Prostate gland (tissue), 2 donors: ENCODE results near the gene TEN1. TPM values are rescaled to one million over a fixed set of nuclear protein-coding genes. Genes with fewer than 3 reads are reported as not detected.
"Not testable (repeated sequence)": the region's sequence is repeated elsewhere in the genome, so short reads cannot be mapped to it uniquely, and the experiment has no call there.

Experiments used
- DNase-seq: peaks from one replicate; pipeline ENCODE4 v3.0.0-alpha.2; 2019; ENCODE audit warnings: low spot score
- H3K27ac ChIP-seq, 2 donors: fragments of 200-600 bp; sonication (generic); 2 replicates each; pipeline ENCODE4 v1.5.1; 2017 to 2019
- H3K27me3 ChIP-seq: fragments of 200-600 bp; sonication (generic); replicated peaks from 2 replicates; pipeline ENCODE4 v1.5.1; 2019; ENCODE audit not compliant: insufficient read depth
- H3K36me3 ChIP-seq, 2 donors: fragments of 200-600 bp; sonication (generic); 1 replicate in 1 of 2; 2 replicates in 1 of 2; pipeline versions ENCODE4 v1.5.1 to v1.8.1; 2017 to 2019
- H3K4me1 ChIP-seq: fragments of 200-600 bp; sonication (generic); replicated peaks from 2 replicates; pipeline ENCODE4 v1.5.1; 2019
- H3K4me3 ChIP-seq, 2 donors: fragments of 200-600 bp; sonication (generic); 2 replicates each; pipeline ENCODE4 v1.5.1; 2017 to 2019
- H3K9me3 ChIP-seq: fragments of 200-600 bp; sonication (generic); 2 replicates; pipeline ENCODE4 v1.5.1; 2017
- POLR2A ChIP-seq: fragments of 450-650 bp; IDR thresholded peaks from one replicate; pipeline ENCODE4 v1.6.1; 2016; ENCODE audit warnings: antibody characterized with exemption, mild to moderate bottlenecking
- POLR2AphosphoS5 ChIP-seq: sonication (generic); formaldehyde crosslinking; IDR thresholded peaks from one replicate; pipeline ENCODE4 v1.6.1; 2017; ENCODE audit warnings: antibody characterized with exemption
- WGBS: methylation state at CpG from one replicate; pipeline ENCODE4 v1.1.5; 2018; 5-methylcytosine and 5-hydroxymethylcytosine counted together
- intact Hi-C: fragments of 100-400 bp; cut with DNase I; formaldehyde crosslinking; loops from one replicate; pipeline ENCODE4 v1.14.2; 2022
- total RNA-seq, 2 donors: library from RNA; depleted of rRNA; stranded (reverse); fragments of >200 nt; gene quantifications; one replicate each; pipeline ENCODE4 v1.1.0, GENCODE V29; 2016
- TF ChIP-seq, protein P1 (sequence below), 4 experiments: fragments of 200-600 bp in 2 of 4; fragments of 450-650 bp in 2 of 4; sonication (generic) in 2 of 4; IDR thresholded peaks; 1 replicate in 3 of 4; 2 replicates in 1 of 4; pipeline ENCODE4 v1.5.1; 2016 to 2019; ENCODE audit warnings: antibody characterized with exemption in 4 of 4, mild to moderate bottlenecking in 2 of 4, moderate library complexity in 2 of 4

Gene TEN1
- total RNA-seq, 2 donors from 2014 or later: 20.9 to 25.1 TPM

DNA sequence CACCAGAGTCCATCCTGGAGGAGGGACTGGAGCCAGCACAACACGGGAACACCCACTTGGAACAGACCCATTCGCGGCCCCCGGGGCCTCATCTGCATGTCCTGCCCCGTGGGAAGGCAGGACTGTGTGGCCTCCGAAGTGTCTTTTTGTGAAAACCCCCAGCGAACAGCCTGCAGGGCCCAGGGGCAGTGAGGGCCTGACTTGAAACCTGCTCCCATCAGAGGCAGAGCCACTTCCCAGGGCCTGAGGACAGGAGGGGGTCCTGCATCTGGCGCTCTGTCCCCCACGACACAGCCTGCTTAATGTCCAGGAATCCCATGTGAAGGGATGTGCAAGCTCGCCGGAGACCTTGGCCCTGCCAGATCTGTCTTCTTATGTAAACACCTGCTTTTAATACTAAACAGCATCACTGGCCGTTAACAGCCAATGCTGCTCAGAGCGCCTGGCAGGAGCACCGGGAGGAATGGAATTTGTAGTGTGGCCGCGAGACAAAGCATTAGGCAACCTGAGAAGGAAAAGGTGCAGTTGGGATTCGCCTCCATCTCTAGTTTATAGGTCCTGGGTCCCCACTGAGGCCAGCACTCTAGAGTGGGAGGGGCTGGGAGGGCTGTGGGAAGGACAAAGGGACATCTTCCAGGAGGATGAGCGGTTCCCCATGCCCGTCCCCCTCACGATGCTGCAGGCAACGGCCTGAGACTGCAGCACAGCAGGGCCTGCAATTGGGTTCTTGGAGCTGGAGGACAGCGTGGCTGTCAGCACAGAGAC lies 57.6 kb downstream of the TEN1 start:
- Histone ChIP-seq H3K9me3 (no peaks in the 10 kb centered on the region), H3K4me3 (no peak overlapping the region), H3K27me3 (no peaks in the 10 kb centered on the region), H3K4me1 (no peaks in the 10 kb centered on the region), H3K36me3 (peaks cover 12 to 21% of the 10 kb centered on the region in 2 donors), H3K27ac (no peak overlapping the region)
- intact Hi-C loops: no loop called here
- WGBS: 22% methylated on average over 22 of the region's 22 CpGs
- DNase-seq: no peak
- TF ChIP-seq POLR2A (no peak), POLR2AphosphoS5 (peak; percentile 6)
- TF ChIP-seq, protein P1, sequence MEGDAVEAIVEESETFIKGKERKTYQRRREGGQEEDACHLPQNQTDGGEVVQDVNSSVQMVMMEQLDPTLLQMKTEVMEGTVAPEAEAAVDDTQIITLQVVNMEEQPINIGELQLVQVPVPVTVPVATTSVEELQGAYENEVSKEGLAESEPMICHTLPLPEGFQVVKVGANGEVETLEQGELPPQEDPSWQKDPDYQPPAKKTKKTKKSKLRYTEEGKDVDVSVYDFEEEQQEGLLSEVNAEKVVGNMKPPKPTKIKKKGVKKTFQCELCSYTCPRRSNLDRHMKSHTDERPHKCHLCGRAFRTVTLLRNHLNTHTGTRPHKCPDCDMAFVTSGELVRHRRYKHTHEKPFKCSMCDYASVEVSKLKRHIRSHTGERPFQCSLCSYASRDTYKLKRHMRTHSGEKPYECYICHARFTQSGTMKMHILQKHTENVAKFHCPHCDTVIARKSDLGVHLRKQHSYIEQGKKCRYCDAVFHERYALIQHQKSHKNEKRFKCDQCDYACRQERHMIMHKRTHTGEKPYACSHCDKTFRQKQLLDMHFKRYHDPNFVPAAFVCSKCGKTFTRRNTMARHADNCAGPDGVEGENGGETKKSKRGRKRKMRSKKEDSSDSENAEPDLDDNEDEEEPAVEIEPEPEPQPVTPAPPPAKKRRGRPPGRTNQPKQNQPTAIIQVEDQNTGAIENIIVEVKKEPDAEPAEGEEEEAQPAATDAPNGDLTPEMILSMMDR (IDR thresholded peaks at IDR 0.05): no peak

DNA sequence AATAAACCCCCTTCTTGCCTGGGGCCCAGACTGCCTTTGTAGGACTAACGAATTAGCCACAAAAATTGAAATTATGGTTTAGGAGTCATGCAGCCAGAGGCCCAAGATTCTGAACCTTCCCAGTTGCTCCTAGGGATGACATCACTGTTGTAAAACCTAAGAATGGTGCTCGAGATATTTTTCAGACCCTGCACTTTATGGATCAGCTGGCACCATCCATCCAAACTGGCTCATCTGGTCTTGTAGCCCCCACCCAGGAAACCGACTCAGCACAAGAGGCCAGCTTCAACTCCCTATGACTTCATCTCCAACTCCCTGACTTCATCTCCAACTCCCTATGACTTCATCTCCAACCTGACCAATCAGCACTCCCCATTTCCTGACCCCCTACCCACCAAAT lies 59.0 kb downstream of the TEN1 start:
- intact Hi-C loops: no loop called here
- H3K4me3 ChIP-seq: no peak overlapping the region
- no peak overlapping the region for H3K27ac ChIP-seq
- no peak for DNase-seq
- H3K27me3 ChIP-seq: no peaks in the 10 kb centered on the region
- no peak for TF ChIP-seq POLR2A
- no peak for TF ChIP-seq POLR2AphosphoS5
- TF ChIP-seq, protein P1 (IDR thresholded peaks at IDR 0.05): no peak
- peaks cover 16 to 21% of the 10 kb centered on the region in 2 donors for H3K36me3 ChIP-seq
- no peaks in the 10 kb centered on the region for H3K4me1 ChIP-seq
- H3K9me3 ChIP-seq: no peaks in the 10 kb centered on the region
- 63% methylated on average over 3 of the region's 3 CpGs for WGBS

DNA sequence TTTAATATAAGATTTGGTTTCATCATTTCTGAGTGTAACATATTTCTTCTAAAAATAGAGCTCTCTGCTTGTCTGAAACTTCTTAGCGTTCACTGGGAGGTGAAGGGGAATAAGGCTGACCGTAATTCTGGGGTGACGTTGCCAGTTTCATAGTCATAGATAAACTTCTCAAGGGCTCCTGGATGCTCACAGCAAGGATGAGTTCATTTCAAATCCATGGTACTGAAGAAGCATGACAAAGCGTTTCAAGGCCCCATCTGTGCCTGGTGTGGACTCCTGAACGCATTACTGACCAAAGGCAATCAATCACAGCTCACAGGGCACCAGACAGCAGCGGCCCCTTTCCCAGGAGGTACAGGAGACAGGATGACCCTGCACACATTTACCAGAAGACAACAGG lies 60.1 kb downstream of the TEN1 start:
- H3K27ac ChIP-seq: no peak overlapping the region
- 76% methylated on average over 6 of the region's 6 CpGs for WGBS
- H3K9me3 ChIP-seq: no peaks in the 10 kb centered on the region
- H3K36me3 ChIP-seq: peaks cover 16 to 24% of the 10 kb centered on the region in 2 donors
- no peaks in the 10 kb centered on the region for H3K4me1 ChIP-seq
- no peak for TF ChIP-seq POLR2AphosphoS5
- TF ChIP-seq POLR2A: no peak
- TF ChIP-seq, protein P1 (IDR thresholded peaks at IDR 0.05): no peak
- DNase-seq: no peak
- intact Hi-C loops: no loop called here
- no peak overlapping the region for H3K4me3 ChIP-seq
- no peaks in the 10 kb centered on the region for H3K27me3 ChIP-seq

- Histone ChIP-seq H3K27ac (no peak overlapping the region), H3K4me3 (no peak overlapping the region)
Observed at GRCh38 chr17:76040376-76040775, 61.3 kb downstream of the TEN1 start.

DNA sequence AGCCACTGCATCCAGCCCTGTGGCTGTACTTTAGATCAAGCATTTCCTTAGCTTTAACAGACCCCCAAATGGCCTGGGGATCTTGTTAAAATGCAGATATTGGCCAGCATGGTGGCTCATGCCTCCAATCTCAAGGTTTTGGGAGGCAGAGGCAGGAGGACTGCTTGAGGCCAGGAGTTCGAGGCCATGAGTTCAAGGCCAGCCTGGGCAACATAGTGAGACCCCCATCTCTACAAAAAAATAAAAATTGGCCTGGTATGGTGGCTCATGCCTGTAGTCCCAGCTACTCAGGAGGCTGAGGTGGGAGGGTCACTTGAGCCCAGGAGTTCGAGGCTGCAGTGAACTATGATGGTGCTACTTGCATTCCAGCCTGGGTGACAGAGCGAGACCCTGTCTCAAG lies 63.8 kb downstream of the TEN1 start:
- H3K9me3 ChIP-seq, intact Hi-C loops, H3K4me3 ChIP-seq, H3K4me1 ChIP-seq, H3K27ac ChIP-seq, H3K27me3 ChIP-seq, DNase-seq: not testable (repeated sequence)
- 96% methylated on average over 3 of the region's 3 CpGs for WGBS
- H3K36me3 ChIP-seq: peaks cover 26 to 54% of the 10 kb centered on the region in 2 donors

More at GRCh38 chr17:76040376-76040775, 61.3 kb downstream of the TEN1 start:
- no peaks in the 10 kb centered on the region for H3K27me3 ChIP-seq
- H3K9me3 ChIP-seq: no peaks in the 10 kb centered on the region
- TF ChIP-seq POLR2A: no peak
- TF ChIP-seq POLR2AphosphoS5: no peak
- TF ChIP-seq, protein P1 (IDR thresholded peaks at IDR 0.05): no peak
- intact Hi-C loops: no loop called here
- peaks cover 20 to 35% of the 10 kb centered on the region in 2 donors for H3K36me3 ChIP-seq
- 79% methylated on average over 6 of the region's 6 CpGs for WGBS
- H3K4me1 ChIP-seq: no peaks in the 10 kb centered on the region
- no peak for DNase-seq

DNA sequence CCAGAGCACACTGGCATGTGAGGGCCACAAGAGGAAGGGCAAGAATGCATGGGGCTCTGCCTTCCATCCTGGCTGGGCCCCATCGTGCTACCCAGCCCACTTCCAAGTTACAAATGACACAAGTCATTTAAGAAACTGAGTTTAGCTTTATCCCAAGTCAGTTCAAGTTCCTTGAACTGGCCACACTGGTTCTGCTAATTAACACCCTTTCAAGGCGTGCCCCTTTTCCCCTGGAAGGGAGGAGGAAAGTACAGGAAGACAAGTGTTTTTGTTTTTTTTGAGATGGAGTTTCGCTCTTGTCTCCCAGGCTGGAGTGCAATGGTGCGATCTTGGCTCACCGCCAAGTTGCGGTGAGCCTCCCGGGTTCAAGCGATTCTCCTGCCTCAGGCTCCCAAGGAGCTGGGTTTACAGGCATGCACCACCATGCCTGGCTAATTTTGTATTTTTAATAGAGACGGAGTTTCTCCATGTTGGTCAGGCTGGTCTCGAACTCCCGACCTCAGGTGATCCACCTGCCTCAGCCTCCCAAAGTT lies 65.5 kb downstream of the TEN1 start:
- WGBS: 70% methylated on average over 11 of the region's 11 CpGs
- H3K27ac ChIP-seq, intact Hi-C loops: not testable (repeated sequence)

More for the DNA sequence above, 65.5 kb downstream of the TEN1 start:
- peaks cover 27 to 49% of the 10 kb centered on the region in 2 donors for H3K36me3 ChIP-seq
- H3K4me3 ChIP-seq, DNase-seq, H3K4me1 ChIP-seq, H3K9me3 ChIP-seq, H3K27me3 ChIP-seq: not testable (repeated sequence)
